HG02623 (cell line): ENCODE data around the gene IGSF9B.

Experiments
- ATAC-seq: cut with Tn5 transposase; IDR thresholded peaks from one replicate; pipeline ENCODE4 v1.9.1; 2021; ENCODE audit warnings: moderate library complexity; ENCODE audit not compliant: unreplicated experiment

IGSF9B gene

GRCh38 chr11:133955081-133955891 lies 1.5 kb downstream of the IGSF9B start:
- no peak for ATAC-seq

- ATAC-seq, result no peak
These were observed 2.8 kb downstream of the IGSF9B start for GRCh38 chr11:133953999-133954398.

- no peak for ATAC-seq
These were observed 3.2 kb downstream of the IGSF9B start for GRCh38 chr11:133953547-133953946.

GRCh38 chr11:133952199-133953190 lies 4.3 kb downstream of the IGSF9B start:
- no peak for ATAC-seq

- no peak for ATAC-seq
These were observed 5.2 kb downstream of the IGSF9B start for GRCh38 chr11:133951327-133952198.

GRCh38 chr11:133950874-133951326 lies 5.9 kb downstream of the IGSF9B start:
- no peak for ATAC-seq

GRCh38 chr11:133950421-133950820 lies 6.3 kb downstream of the IGSF9B start:
- ATAC-seq, result no peak

- ATAC-seq, result no peak
These were observed 7.6 kb downstream of the IGSF9B start for GRCh38 chr11:133949129-133949528.

- ATAC-seq, result no peak
These were observed 8.1 kb downstream of the IGSF9B start for GRCh38 chr11:133948711-133949110.

- ATAC-seq, result no peak
These were observed 9.4 kb downstream of the IGSF9B start for GRCh38 chr11:133947321-133947756.

- ATAC-seq, result no peak
These were observed 10.0 kb downstream of the IGSF9B start for GRCh38 chr11:133946541-133947318.

- no peak for ATAC-seq
These were observed 10.7 kb downstream of the IGSF9B start for GRCh38 chr11:133946051-133946450.

GRCh38 chr11:133945087-133945974 lies 11.4 kb downstream of the IGSF9B start:
- no peak for ATAC-seq

GRCh38 chr11:133943950-133944698 lies 12.6 kb downstream of the IGSF9B start:
- no peak for ATAC-seq

- no peak for ATAC-seq
These were observed 14.2 kb downstream of the IGSF9B start for GRCh38 chr11:133942577-133942976.

GRCh38 chr11:133941546-133941945 lies 15.2 kb downstream of the IGSF9B start:
- ATAC-seq, result no peak

GRCh38 chr11:133940034-133940433 lies 16.7 kb downstream of the IGSF9B start:
- ATAC-seq, result no peak

- no peak for ATAC-seq
These were observed 17.2 kb downstream of the IGSF9B start for GRCh38 chr11:133939558-133939957.
